Measurements from ENCODE around the gene ZFHX3.

Gene ZFHX3

DNA sequence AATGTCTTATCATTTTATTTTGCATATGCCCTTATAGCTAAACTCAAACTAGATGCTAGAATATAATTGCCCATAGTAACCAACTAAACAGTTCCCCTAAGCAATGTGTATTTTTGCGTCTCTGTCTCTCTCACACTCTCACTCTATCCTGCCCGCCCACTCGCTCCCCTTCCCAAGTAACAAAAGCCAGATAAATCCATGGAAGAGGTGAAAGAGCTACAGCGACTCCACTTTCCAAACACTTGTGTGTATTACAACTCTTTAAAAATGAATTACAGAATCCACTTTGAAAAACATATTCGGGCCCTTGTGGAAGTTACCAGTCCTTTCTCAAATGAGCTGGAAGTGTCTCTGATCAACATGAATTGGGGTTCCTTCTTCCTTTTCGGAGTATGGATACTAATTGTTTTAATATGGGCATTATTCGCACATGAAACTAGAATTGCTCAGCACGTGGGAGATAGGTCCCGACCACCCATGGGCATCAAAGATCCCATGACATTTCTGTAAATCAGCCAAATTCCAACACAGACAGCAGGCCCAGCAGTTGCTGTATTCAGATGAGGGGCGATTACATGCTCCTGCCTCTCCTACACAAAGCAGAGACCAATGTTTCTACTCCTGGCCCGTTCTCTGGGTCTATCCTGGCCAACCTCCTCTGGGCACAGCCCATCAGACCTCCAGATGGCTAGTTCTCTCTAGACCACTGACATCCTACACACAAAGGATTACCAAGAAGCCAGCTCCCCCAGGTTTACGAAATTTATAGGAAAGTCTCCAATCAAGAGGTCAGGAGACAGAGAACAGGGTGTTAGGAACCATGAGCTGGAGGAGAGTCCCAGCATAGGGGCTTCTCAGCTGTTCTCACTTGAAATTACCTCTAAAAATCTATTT lies 121.5 kb downstream of the ZFHX3 start:
- DNase-seq, result no peak

DNA sequence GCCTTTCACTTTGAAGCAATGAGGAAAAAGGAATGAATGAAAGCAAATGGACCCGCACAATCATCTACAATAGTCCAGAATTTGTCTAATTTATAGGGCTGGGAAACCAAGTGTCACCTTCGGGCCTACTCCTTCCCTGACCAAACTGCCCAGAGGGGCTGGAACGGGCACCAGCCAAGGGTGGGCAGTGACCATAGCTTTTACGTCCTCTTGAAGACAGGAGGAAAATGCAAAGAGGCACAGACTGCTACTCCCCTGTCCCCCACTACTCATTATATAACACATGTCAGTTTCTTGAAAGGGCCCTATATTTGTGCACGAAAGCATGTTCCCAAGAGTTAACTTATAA lies 122.3 kb downstream of the ZFHX3 start:
- no peak for DNase-seq

DNA sequence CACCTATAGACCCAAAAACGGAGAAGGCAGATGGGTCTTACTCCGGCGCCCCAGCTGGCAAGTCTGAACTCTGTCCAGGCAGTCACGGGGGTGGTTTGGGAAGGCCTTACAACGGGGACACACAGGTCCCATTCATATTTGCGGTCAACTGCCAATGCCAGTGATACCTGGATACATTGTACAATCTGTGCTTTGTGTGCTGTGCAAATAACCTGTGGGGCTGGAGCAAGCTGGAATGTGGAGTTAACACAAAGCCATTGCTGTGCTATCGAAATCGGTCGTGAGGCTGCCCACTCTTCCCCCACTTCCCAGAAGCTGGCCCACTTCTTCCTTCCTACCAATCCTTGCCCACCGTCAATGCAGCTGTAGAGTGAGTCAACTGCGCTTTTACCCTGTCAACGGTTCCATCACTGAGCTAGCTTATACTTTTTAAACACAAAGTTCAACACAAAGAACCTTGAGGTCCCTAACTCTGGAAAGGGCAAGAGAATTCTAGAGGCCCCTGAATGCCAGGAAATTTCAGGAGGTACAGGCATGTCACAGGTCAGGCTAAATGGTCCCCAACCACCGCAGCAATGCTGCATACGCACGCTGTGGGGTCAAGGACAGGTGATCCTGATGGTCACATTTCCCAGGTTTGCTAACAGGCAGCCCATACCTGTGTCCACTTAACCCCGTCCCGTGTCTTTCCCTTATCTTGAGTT lies 122.8 kb downstream of the ZFHX3 start:
- DNase-seq, result no peak

DNA sequence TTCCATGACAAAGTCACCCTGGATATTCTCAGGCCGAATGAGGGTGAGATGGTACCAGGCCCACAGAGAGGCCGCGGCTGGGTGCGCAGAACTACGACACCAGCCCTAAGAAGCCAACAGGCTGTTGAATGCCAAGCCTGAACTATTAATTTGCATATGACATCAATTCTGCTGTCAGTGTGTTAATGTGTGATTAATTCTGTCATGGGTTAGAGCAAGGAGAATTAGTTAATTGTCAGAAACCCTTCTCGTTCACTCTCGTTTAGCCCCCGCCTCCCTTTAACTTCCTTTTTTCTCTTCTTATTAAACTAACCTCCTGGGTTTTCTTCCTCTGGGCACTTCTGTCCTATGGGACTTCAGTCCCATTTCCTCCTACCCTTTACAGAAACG lies 123.4 kb downstream of the ZFHX3 start:
- DNase-seq, result no peak

DNA sequence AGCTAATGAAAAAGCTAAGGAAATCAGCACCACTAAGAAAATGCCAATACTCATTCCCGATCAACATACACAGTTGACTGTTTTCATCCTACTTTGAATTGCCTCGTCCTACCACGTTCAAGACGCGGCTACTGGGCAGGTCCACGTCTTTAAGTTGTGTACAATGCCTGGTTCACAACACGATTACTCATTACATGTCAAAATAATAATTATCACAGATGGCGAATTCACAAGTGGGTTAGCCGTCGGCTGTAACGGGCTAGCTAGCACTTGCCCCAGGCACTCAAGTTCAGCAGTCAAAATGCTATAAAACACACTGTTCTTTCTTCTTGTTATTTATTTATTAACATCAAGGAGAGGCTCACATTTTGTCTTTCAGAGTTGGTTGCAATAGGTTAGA lies 124.2 kb downstream of the ZFHX3 start:
- no peak for DNase-seq

DNA sequence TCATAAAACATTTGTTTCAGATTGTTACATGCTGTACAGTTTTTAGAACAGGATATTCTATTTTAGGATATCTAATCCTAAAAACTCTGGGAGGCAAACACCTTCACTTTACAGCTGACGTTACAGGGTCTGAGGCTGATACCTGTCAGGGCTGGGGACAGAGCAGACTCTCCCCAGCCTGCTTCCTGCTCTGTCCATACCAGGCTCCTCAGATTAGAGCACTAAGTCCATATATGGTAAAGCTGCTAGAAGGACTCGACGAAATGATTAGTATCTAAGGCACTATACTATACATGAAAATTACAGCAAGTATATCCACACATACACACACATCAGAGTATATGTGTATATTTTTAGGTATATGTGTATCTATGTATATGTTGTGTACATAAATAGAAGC lies 125.2 kb downstream of the ZFHX3 start:
- no peak for DNase-seq

DNA sequence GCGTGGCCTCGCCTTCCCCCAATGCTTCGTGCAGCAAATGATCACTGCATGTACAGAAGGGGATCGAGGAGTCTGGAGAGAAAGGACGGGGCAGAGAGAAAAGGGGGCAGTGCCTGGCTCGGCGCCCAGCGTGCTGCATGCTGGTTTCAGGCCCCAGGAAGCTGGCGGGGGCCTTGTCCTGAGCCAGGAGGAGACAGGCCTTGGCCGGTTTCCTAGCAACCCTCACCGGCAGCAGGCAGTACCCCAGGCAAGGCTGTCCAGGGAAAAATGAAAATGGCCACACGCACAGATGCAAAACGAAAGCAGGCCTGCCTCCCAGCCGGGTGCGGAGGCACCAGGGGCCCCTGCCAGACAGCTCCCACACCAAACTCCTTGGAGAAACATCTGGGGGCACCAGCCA lies 126.3 kb downstream of the ZFHX3 start:
- no peak for DNase-seq

DNA sequence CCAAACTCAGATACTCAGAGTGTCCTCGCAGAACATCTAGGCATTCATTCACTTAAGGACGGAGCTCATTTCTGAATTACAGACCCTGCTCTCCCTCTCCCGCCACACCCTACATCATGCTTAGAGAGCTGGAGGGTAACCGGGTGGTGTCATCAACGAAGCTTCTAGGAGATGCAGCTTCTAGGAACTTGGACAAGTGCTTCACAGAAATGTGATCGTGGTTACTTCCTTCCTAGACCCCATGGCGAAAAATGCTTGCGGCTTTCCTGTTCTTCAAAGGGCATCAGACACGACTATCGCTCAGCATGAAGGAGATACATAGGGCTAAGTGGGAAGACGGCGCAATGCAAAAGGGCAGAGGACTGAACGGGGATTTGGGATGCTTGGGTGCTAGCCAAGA lies 126.8 kb downstream of the ZFHX3 start:
- DNase-seq, result no peak

DNA sequence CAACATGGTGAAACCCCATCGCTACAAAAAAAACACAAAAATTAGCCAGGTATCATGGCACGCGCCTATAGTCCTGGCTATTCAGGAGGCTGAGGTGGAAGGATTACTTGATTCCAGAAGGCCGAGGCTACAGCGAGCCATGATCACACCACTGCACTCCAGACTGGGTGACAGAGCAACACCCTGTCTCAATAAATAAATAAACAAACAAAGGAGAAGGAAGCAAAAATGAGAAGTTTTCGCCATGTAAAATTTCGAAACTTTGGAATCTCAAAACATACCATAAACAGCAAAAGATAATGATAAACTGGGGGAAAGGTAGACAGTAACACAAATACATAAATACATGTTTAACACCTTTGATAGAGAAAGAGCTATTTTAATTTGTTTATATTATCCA lies 130.9 kb downstream of the ZFHX3 start:
- DNase-seq, result no peak

DNA sequence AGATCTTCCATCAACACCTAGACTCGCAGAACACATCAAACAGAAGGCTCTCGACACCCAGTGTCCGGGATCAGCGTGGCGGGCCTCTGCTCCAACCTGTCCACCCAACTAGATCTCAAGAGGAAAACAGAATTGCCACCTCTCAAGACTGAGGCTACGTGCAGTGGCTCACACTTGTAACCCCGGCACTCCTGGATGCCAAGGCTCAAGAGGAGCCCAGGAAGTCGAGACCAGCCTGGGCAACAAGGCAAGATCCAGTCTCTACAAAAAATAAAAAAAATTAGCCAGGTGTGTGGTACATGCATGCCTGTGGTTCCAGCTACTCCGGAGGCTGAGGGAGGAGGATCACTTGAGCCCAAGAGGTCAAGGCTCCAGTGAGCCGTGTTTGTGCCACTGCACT lies 132.6 kb downstream of the ZFHX3 start:
- DNase-seq, result no peak

DNA sequence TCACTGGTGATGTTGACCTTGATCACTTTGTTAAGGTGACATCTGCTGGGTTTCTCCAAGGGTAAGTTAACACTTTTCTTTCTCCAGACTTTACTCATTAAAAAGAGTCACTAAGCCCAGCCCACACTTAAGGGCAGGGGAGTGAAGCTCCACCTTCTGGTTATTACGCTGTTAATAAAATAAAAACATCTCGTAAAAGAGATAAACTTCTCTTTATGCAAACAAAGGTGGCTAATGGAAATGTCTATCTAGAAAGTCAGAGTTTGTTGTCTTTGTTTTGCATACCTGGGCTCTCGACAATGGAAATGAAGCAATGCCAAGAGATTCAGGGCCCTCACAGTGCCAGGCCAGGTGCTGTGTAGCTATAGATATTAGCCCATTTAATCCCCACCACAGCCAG lies 134.4 kb downstream of the ZFHX3 start:
- DNase-seq, result no peak

DNA sequence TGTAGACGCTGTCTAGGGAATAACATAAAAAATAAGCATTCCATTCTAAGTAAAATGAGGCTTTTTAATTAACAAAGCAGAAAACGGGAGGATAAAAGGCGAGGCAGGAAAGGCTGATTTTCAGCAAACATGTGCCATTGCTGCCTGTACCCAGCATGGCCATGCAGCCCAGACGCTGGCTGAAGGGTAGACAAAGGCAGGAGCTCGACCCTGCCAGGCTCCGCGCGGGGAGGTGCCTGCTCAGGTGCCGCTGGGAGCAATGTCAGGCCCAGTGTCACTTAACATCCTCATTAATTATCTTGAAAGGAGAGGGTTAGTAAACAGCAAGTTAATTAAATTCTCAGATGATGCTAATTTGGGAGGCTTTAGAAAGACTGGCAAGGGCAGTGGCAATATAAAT lies 136.0 kb downstream of the ZFHX3 start:
- DNase-seq, result no peak

DNA sequence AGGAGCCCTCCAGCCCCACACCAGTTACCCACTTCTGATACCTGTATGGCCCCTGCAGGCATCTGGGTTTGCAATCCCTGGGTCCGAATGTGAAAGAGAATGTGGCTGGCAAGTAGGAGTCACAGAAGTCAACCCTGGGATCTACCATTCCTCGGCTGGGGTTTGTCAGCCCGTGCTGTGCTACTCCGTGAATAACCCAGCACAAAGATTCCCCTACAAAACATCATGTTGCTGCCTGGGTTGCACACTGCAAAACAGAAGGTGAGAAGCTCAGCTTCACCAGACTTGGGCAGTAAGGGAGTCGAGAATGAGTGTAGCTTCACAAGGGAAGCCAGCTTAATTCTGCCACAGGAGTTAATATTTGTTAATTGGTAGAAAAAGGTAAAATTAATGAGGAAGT lies 137.1 kb downstream of the ZFHX3 start:
- no peak for DNase-seq

DNA sequence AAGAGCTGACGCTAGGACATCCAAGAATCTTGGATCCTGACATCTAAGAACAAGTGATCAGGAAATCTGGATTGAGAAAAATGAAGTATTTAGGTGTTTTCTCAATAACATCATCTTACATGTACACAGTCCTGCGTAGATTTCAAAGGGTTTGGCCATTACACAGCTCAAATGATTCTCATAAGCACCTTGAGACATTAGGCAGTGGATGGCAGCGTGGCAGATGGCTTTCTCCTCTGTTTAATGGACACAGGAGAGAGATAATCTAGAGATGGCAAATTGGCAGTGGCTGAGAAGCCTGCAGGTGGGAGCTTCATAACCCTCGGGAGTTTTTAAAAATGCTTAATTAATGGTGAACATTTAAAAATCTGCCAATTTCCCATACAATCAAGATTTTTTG lies 137.5 kb downstream of the ZFHX3 start:
- no peak for DNase-seq

DNA sequence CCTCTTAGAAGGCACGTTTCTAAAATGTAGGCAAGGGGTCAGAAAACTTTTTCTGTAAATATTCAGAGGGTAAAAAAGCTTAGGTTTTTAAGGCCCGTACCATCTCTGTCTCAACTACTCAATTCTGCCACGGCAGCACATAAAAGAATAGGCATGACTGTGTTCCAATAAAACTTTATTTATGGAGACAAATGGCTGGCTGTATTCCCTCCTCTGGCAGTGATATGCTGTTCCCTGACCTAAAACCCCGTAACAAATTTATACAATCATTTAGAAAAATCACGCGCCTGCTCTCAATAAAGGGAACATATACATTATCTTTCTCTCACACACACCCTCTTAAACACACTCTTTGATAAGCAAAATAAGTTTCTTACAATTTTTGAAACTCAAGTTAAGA lies 138.7 kb downstream of the ZFHX3 start:
- DNase-seq, result no peak

DNA sequence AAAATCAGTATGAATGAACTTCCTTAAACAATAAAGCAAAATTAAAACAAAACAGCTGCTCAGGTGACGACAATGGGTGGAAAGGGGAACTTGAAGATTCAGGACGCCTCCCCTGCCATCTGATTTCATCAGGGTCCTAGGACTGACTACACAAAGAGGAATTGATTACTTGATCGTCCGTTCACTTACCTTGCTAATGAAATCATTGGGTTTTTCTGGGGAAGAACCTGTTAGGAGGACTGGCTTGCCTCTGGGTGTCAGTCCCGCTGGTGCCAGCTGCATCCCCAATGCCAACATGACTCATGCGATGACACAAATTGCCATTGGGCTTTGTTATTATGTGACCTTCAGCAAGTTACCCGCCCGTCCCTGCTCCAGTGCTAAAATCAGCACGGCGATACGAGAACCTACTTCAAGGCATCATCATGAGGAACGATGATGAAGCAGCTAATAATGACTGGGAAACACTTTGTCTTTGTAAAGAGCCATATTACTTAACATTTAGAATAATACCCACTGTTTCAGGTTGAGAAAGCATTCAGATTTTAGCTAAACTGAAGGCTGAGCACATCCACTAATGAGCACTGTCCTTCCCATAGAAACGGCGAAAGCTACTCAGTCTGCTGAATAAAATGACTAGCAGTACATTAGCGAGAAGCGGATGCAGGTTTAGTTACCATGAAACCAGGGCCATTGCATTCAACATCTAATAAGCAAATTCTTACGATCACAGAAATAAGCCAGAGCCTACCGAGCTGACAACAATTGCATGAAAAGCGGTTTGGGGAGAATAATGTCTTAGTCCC lies 139.4 kb downstream of the ZFHX3 start:
- no peak for DNase-seq

DNA sequence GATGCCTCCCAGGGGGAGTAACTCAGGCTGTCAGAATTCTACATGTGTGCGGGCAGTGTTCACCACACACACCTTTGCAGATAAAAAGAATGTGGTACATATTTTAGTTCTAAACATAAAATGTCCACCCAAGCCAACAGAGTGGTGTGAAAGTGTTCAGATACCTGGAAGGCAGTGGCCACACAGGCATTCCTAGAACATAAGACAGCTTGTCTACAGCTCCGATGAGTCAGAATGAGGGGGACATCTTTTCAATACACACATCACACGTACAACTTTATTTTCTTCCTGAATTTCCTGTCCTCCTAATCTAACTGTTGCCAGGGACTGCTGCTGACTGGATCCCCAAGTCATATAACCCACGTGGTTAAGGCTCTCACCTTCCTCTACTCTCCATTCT lies 142.3 kb downstream of the ZFHX3 start:
- DNase-seq, result peak; percentile 49

DNA sequence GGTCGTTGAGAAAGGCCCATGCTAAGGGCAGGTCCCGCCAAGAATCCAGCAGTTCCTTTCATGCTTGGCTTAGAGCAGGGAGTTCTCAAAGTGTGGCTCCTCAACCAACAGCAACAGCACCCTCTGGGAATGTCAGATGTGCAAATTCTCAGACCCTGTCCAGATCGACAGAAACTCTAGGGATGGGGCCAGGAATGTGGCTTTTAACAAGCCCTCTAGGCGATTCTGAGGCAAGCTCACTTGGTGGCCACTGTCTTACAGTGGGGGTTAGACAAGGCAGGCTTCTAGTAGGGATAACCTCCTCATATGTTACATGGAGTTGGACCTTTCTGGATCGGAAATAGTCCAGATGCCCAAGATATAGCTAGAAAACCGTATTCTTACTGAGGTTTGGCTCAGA lies 144.8 kb downstream of the ZFHX3 start:
- no peak for DNase-seq

DNA sequence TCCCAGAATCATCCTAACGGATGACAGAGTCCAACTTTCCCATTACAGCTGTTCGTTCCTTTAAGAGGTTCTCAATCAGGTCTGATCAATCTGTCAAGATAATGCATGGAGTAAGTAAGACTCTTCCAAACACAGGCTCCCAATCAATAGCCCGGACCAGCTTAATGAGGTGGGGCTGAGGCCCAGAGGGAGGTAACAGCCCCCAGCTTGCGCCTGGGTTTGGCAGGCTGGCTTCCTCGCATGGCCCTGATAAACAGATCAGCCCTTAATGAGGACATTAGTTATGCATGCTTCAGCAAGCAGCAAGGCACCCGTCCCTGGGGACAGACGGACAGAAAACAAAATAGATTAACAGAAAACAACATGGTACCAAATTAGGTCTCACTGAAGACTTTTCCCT lies 145.7 kb downstream of the ZFHX3 start:
- no peak for DNase-seq

DNA sequence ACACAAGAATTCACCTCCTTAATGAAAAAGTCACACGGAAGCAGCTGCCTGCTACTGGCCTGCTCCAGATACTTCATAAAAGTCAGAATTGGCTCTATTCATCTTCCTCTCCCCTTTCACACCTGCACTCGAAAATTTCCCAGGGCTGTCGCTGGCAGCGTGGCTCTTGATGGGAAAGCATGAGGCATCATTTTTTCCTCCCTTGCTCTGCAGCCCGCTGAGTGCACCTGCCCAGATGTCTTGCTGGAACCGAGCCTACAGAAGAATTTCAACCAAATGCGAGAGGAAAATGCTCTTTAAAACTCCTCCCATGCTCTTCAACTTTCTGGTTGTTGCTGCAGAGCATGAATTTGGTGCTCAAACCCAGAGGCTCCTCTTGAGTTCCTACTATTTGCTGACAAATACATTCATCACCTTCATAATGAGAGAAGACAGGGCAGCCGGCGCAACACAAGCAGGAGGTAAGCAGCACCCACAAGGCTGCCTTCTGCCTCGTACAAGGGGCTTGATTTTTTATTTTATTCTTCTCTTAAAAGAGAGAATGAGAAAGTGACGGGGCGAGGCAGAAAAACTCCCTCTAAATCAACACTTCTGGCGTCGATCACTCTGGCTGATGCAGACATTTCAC lies 146.8 kb downstream of the ZFHX3 start:
- no peak for DNase-seq

DNA sequence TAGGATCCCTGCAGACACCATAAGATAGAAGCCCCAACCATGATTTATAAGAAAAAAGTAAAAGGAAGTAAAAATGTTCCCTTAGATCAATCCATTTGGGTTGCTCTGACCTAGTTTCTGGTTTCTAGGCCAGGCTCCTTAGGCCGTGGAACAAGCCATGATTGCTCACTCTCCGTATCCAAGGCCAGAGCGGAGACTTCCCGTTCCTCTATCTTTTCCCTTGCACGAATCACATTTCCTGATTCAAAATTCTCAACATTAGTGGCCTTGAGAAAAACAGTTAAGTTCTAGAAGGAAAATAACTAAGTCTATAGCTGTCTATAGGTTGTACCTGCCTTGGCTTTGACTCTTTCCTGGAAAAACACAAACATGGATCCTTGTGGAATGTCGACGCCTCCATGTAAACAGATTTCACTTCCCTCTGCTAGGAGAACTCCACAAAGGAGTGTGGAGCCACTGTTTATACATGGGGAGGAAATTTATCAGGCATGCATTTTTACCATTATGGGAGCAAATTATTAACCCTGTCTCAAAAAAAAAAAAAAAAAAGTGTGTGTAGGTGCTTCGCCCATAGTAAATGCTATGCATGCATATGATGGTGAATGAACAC lies 149.6 kb downstream of the ZFHX3 start:
- DNase-seq, result no peak

DNA sequence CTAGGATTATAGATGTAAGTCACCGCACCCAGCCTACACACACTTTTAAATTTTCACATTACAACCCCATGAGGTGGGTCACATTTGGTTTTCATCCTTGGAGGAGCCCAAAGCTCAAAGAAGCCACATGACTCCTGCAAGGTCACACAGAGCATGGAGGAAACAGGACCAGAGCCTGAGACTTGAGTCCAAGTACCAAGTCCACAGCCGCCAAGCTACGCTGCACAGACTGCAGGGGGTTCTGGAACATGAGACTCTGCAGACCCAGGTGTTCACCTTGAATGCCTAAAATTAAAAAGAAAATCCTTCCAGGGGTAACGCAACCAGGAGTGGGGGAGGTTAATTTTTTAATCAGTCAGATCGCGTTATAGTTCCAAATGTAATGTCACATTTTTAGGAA lies 150.2 kb downstream of the ZFHX3 start:
- no peak for DNase-seq

All from EL (cell line).